GM12878 (cell line): ENCODE measurements around the gene PRSS36. TPM values are rescaled to one million over a fixed set of nuclear protein-coding genes. Genes with fewer than 3 reads are reported as not detected.

Source experiments
- ATAC-seq: fragments of 200-7000 bp; cut with Tn5 transposase; 3 replicates; pipeline ENCODE4 v1.9.1; 2020; ENCODE audit warnings: mild to moderate bottlenecking, moderate library complexity
- BruUV-seq: library from RNA; stranded (reverse); fragments of 400-500 nt; replicated peaks from 2 replicates; lab custom pipeline; 2021; lab: Mats Ljungman, UMichigan
- CTCF ChIA-PET: fragments of 300-600 bp; sonication (Branson Sonifier 250); formaldehyde crosslinking; extraction: SDS; loops from one replicate; lab custom pipeline; 2021; ENCODE audit warnings: inconsistent platforms; lab: Yijun Ruan, JAX
- POLR2A ChIA-PET: fragments of 350-600 bp; formaldehyde crosslinking; extraction: SDS; loops from one replicate; lab custom pipeline; 2021; ENCODE audit warnings: inconsistent platforms; lab: Charles Lee
- RAD21 ChIA-PET: fragments of 300-600 bp; sonication (Branson Sonifier 250); formaldehyde crosslinking; loops from one replicate; lab custom pipeline; 2023; ENCODE audit warnings: antibody characterized with exemption; ENCODE audit not compliant: unreplicated experiment; lab: Charles Lee
- SMC1A ChIA-PET: fragments of 300-600 bp; sonication (Branson Sonifier 250); formaldehyde crosslinking; loops from one replicate; lab custom pipeline; 2023; ENCODE audit not compliant: unreplicated experiment, uncharacterized antibody; lab: Charles Lee
- DNase-seq: peaks from one replicate; pipeline ENCODE4 v3.0.0-alpha.2; 2011; ENCODE audit warnings: low read depth, low spot score
- FAIRE-seq: peaks from 3 replicates; lab custom pipeline; 2011; peaks lifted over from hg19 to GRCh38; lab: Jason Lieb, UNC
- H2AFZ ChIP-seq: 2 replicates; pipeline ENCODE4 v1.6.0; 2011; ENCODE audit warnings: low read depth, low read length, control low read depth; ENCODE audit not compliant: control insufficient read depth
- H3K27ac ChIP-seq: 2 replicates; pipeline ENCODE4 v1.5.1; 2011; ENCODE audit warnings: control low read depth; ENCODE audit not compliant: control insufficient read depth, insufficient read depth
- H3K27me3 ChIP-seq, 2 experiments: replicated peaks in 1 of 2; 2 replicates each; pipeline versions ENCODE4 v1.6.0 to v1.6.1; 2011; ENCODE audit warnings: low read length in 1 of 2; ENCODE audit not compliant: control insufficient read depth in 2 of 2, insufficient read depth in 2 of 2
- H3K36me3 ChIP-seq, 2 experiments: 2 replicates each; pipeline ENCODE4 v1.5.1; 2011; ENCODE audit warnings: low read length in 1 of 2; ENCODE audit not compliant: control insufficient read depth in 2 of 2, insufficient read depth in 2 of 2
- H3K4me1 ChIP-seq: 2 replicates; pipeline ENCODE4 v1.6.1; 2011; ENCODE audit warnings: mild to moderate bottlenecking, low read length, moderate library complexity, mixed read lengths; ENCODE audit not compliant: control insufficient read depth, insufficient read depth
- H3K4me2 ChIP-seq: 2 replicates; pipeline ENCODE4 v1.6.0; 2011; ENCODE audit warnings: control low read depth; ENCODE audit not compliant: control insufficient read depth, insufficient read depth
- H3K4me3 ChIP-seq: fragments of 200-600 bp; sonication (generic); 2 replicates; pipeline ENCODE4 v1.5.1; 2016
- H3K79me2 ChIP-seq: 2 replicates; pipeline ENCODE4 v1.6.0; 2011; ENCODE audit warnings: low read length; ENCODE audit not compliant: control insufficient read depth, insufficient read depth
- H3K9ac ChIP-seq: 2 replicates; pipeline ENCODE4 v1.8.0; 2011; ENCODE audit warnings: low read length, control low read depth, mixed read lengths; ENCODE audit not compliant: control insufficient read depth, insufficient read depth
- H3K9me3 ChIP-seq: replicated peaks from 3 replicates; pipeline ENCODE4 v1.5.1; 2011; ENCODE audit warnings: mild to moderate bottlenecking, low read length; ENCODE audit not compliant: control insufficient read depth, insufficient read depth
- H4K20me1 ChIP-seq: 2 replicates; pipeline ENCODE4 v1.6.0; 2011; ENCODE audit not compliant: control insufficient read depth, insufficient read depth
- CTCF ChIP-seq, 3 experiments: IDR thresholded peaks in 2 of 3; conservative IDR thresholded peaks in 1 of 3; 2 replicates each; pipeline ENCODE4 v1.5.1; 2011; ENCODE audit warnings: low read depth in 3 of 3, low read length in 3 of 3, mild to moderate bottlenecking in 3 of 3, control low read depth in 2 of 3, moderate library complexity in 2 of 3, inconsistent platforms in 1 of 3, mixed read lengths in 1 of 3; ENCODE audit not compliant: control insufficient read depth in 2 of 3, insufficient read depth in 1 of 3; ENCODE audit errors: extremely low read depth in 1 of 3
- CUX1 ChIP-seq: IDR thresholded peaks from 2 replicates; pipeline ENCODE4 v1.6.1; 2012; ENCODE audit warnings: improper control_type of control experiment, low read depth, low read length; ENCODE audit not compliant: insufficient replicate concordance
- E2F8 ChIP-seq: fragments of 450-650 bp; IDR thresholded peaks from 2 replicates; pipeline ENCODE4 v1.6.1; 2018; ENCODE audit warnings: mild to moderate bottlenecking, low read depth, moderate library complexity; ENCODE audit not compliant: partially characterized antibody
- JUND ChIP-seq: IDR thresholded peaks from 2 replicates; pipeline ENCODE4 v1.6.1; 2012; ENCODE audit warnings: low read depth, mild to moderate bottlenecking, low read length, improper control_type of control experiment, moderate library complexity
- MLLT1 ChIP-seq: fragments of 450-650 bp; IDR thresholded peaks from 2 replicates; pipeline ENCODE4 v1.6.1; 2016; ENCODE audit warnings: mild to moderate bottlenecking
- POU2F2 ChIP-seq: IDR thresholded peaks from 3 replicates; pipeline ENCODE4 v1.6.1; 2011; ENCODE audit warnings: low read depth, mild to moderate bottlenecking, low read length, borderline replicate concordance
- RB1 ChIP-seq: fragments of 450-650 bp; formaldehyde crosslinking; IDR thresholded peaks from 2 replicates; pipeline ENCODE4 v1.6.1; 2017; ENCODE audit warnings: mild to moderate bottlenecking, borderline replicate concordance
- WGBS: methylation state at CpG from one replicate; pipeline ENCODE4 v1.1.6; 2016; ENCODE audit warnings: low lambda C conversion rate; ENCODE audit not compliant: insufficient replicate concordance, insufficient coverage; ENCODE audit errors: missing lambda C conversion rate; 5-methylcytosine and 5-hydroxymethylcytosine counted together
- in situ Hi-C: fragments of 300-500 bp; cut with MboI; formaldehyde crosslinking; loops from 9 replicates; pipeline ENCODE4 v1.14.3; 2018; ENCODE audit warnings: mixed read lengths
- intact Hi-C: fragments of 100-400 bp; cut with micrococcal nuclease; formaldehyde crosslinking; loops from one replicate; pipeline ENCODE4 v1.14.2; 2022; ENCODE audit not compliant: unreplicated experiment
- polyA plus RNA-seq, 11 experiments: library from polyadenylated mRNA; depleted of rRNA in 4 of 11; unstranded in 6 of 11; stranded (reverse) in 5 of 11; fragments of >200 nt; fragmentation: Nextera tagmentation in 4 of 11; fragmentation: Illumina TruSeq in 1 of 11; extraction: Ambion mirVana in 4 of 11; extraction: Trizol in 1 of 11; gene quantifications; 1 replicate in 1 of 11; 2 replicates in 10 of 11; pipeline versions ENCODE4 v1.2.1 to v1.2.3, GENCODE V29; 2011 to 2016; ENCODE audit warnings: inconsistent platforms in 2 of 11, missing spikeins in 2 of 11, low read depth in 1 of 11
- total RNA-seq, 4 experiments: library from RNA; depleted of rRNA in 3 of 4; stranded (reverse); fragments of >200 nt in 3 of 4; fragmentation: Illumina TruSeq in 1 of 4; extraction: Trizol in 1 of 4; gene quantifications; 2 replicates each; pipeline versions ENCODE4 v1.2.1 to v1.2.3, GENCODE V29; 2013 to 2021

Gene PRSS36
- total and polyA plus RNA-seq, 10 of the 15 experiments (the other 5 are each of a cell fraction or from before 2014, with no cell fraction given), result 0.11 to 1.1 (median 0.17) TPM; not detected in 3

GRCh38 chr16:31142109-31143010 lies 7.5 kb downstream of the PRSS36 start:
- CTCF ChIA-PET, result interaction anchor here (0.6 to 3.1 kb wide), 51 partner anchors 9 to 735 kb away, joined by 3 to 23 read pairs (median 4); partner anchors contain the start of genes BCKDK, FUS, HSD3B7 and KAT8
- Histone ChIP-seq H3K36me3 (no peaks in the 10 kb centered on the region), H4K20me1 (peaks cover 3% of the 10 kb centered on the region; the same call in 1 of the 2 replicates), H2AFZ (peak overlapping the region; percentile 84), H3K4me3 (peak overlapping the region; percentile 63; the same call in 1 of the 2 replicates), H3K9ac (peak overlapping the region; percentile 65), H3K9me3 (no peaks in the 10 kb centered on the region), H3K27ac (peak overlapping the region; percentile 55), H3K4me1 (peaks cover 9% of the 10 kb centered on the region), H3K4me2 (peak overlapping the region; percentile 89), H3K79me2 (no peaks in the 10 kb centered on the region), H3K27me3 (no peaks in the 10 kb centered on the region)
- in situ Hi-C loops, result loop anchor here (10.0 kb wide), 1 partner anchor 732 kb away; the partner anchor contains the start of gene ZNF267
- POLR2A ChIA-PET, result interaction anchor here (0.5 to 2.1 kb wide), 23 partner anchors 15 to 778 kb away, joined by 3 to 24 read pairs (median 4); partner anchors contain the start of genes BCKDK, FUS, KAT8 and PYCARD
- FAIRE-seq (peak; percentile 94), DNase-seq (peak; percentile 89), ATAC-seq (peak; percentile 95)
- intact Hi-C loops, result loop anchor here (1.0 to 5.0 kb wide), 5 partner anchors 35 to 190 kb away; partner anchors contain the start of genes BCKDK, ZNF646 and ZNF668
- RAD21 ChIA-PET, result interaction anchor here (0.6 to 3.3 kb wide), 44 partner anchors 10 to 735 kb away, joined by 3 to 48 read pairs (median 4); partner anchors contain the start of genes ARMC5, BCKDK, FUS and HSD3B7
- no TSS peak for BruUV-seq
- WGBS, result 10% methylated on average over 62 of the region's 89 CpGs
- SMC1A ChIA-PET, result interaction anchor here (0.8 to 1.7 kb wide), 24 partner anchors 8 to 731 kb away, joined by 3 to 12 read pairs (median 4); partner anchors contain the start of genes ARMC5, FUS, HSD3B7 and KAT8
- TF ChIP-seq MLLT1 (no peak), RB1 (peak; percentile 94), E2F8 (no peak), CUX1 (no peak), POU2F2 (no peak; the same call in 2 of the 3 replicates), JUND (peak; percentile 14; the same call in 1 of the 2 replicates), CTCF (IDR thresholded peaks at IDR 0.05 in 2 of 3, conservative IDR thresholded peaks at IDR 0.05 in 1 of 3; ENCODE audit: control insufficient read depth in 2 of 3, extremely low read depth in 1 of 3, insufficient read depth in 1 of 3, low read depth in 3 of 3, low read length in 3 of 3) (peak; percentile 87 to 97 (median 95))
